SK-N-SH (cell line): ENCODE data around the gene S100P.
A peak's percentile ranks its signal among the peaks of the same experiment; 100 is the strongest.

ENCODE experiments used
- CHD2 ChIP-seq: fragments of 150-350 bp; IDR thresholded peaks from 2 replicates; pipeline ENCODE4 v1.6.1; 2018; ENCODE audit warnings: low read length; ENCODE audit not compliant: partially characterized antibody
- POLR2AphosphoS5 ChIP-seq: IDR thresholded peaks from 2 replicates; pipeline ENCODE4 v1.6.1; 2012; ENCODE audit warnings: low read depth, low read length
- SIN3A ChIP-seq: IDR thresholded peaks from 2 replicates; pipeline ENCODE4 v1.6.1; 2012; ENCODE audit warnings: low read depth, mild to moderate bottlenecking, low read length, moderate library complexity, borderline replicate concordance
- SMC3 ChIP-seq: IDR thresholded peaks from 2 replicates; pipeline ENCODE4 v1.6.1; 2012; ENCODE audit warnings: low read depth, low read length, improper control_type of control experiment
- TAF1 ChIP-seq: IDR thresholded peaks from 2 replicates; pipeline ENCODE4 v1.6.1; 2012; ENCODE audit warnings: low read depth, mild to moderate bottlenecking, low read length, moderate library complexity, borderline replicate concordance
- YY1 ChIP-seq: IDR thresholded peaks from 2 replicates; pipeline ENCODE4 v1.4.0; 2012; ENCODE audit warnings: low read depth, mild to moderate bottlenecking
- TF ChIP-seq, protein P1 (sequence below): fragments of 200-600 bp; sonication (generic); IDR thresholded peaks from 2 replicates; pipeline ENCODE4 v1.6.1; 2017; ENCODE audit warnings: antibody characterized with exemption, mild to moderate bottlenecking, moderate library complexity

- TF ChIP-seq, protein P1, sequence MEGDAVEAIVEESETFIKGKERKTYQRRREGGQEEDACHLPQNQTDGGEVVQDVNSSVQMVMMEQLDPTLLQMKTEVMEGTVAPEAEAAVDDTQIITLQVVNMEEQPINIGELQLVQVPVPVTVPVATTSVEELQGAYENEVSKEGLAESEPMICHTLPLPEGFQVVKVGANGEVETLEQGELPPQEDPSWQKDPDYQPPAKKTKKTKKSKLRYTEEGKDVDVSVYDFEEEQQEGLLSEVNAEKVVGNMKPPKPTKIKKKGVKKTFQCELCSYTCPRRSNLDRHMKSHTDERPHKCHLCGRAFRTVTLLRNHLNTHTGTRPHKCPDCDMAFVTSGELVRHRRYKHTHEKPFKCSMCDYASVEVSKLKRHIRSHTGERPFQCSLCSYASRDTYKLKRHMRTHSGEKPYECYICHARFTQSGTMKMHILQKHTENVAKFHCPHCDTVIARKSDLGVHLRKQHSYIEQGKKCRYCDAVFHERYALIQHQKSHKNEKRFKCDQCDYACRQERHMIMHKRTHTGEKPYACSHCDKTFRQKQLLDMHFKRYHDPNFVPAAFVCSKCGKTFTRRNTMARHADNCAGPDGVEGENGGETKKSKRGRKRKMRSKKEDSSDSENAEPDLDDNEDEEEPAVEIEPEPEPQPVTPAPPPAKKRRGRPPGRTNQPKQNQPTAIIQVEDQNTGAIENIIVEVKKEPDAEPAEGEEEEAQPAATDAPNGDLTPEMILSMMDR: peak; percentile 47
- TF ChIP-seq SIN3A (no peak), TAF1 (no peak), POLR2AphosphoS5 (no peak), SMC3 (no peak), CHD2 (no peak), YY1 (no peak)
Observed at GRCh38 chr4:6701371-6701770, 7.7 kb downstream of the S100P start.
